ENCODE measurements around the gene PRRG4. TPM values are rescaled to one million over a fixed set of nuclear protein-coding genes. Genes with fewer than 3 reads are reported as not detected.

The PRRG4 gene
- total and polyA plus RNA-seq, 12 donors: 0.08 to 1.3 (median 0.32) TPM; not detected in 1

- Histone ChIP-seq H3K4me3 (no peak within 1 kb of the TSS), H3K27me3 (peaks cover 0 to 16% (median 4%) of the 10 kb centered on the region in 7 donors), H3K36me3 (no peaks in the 10 kb centered on the region), H3K27ac (no peak within 1 kb of the TSS), H3K4me1 (peaks cover 0 to 9% (median 0%) of the 10 kb centered on the region in 9 donors), H3K9me3 (no peaks in the 10 kb centered on the region)
- no peak for TF ChIP-seq CTCF (IDR thresholded peaks at IDR 0.05)
- ATAC-seq (no peak), DNase-seq (no peak)
- intact Hi-C loops (cut with DNase I): loop anchor here in 7 of 10 donors (5.0 to 10.0 kb wide), 5 partner anchors 80 to 472 kb away; no protein-coding TSS in a partner anchor
- 91 to 93% methylated on average over 12 of the region's 12 CpGs for WGBS, 2 donors
These were observed 35.3 kb upstream of the PRRG4 start, which contains the start of gene CCDC73 for GRCh38 chr11:32794439-32794838. TSS of gene CCDC73 (minus strand) at chr11:32794662. CDS start at chr11:32760243, 34,419 bp downstream.

GRCh38 chr11:32796425-32796824 lies 33.3 kb upstream of the PRRG4 start:
- Histone ChIP-seq H3K4me3 (no peak overlapping the region), H3K4me1 (peaks cover 0 to 9% (median 0%) of the 10 kb centered on the region in 9 donors), H3K27ac (no peak overlapping the region), H3K9me3 (no peaks in the 10 kb centered on the region), H3K27me3 (peaks cover 0 to 13% (median 0%) of the 10 kb centered on the region in 7 donors), H3K36me3 (no peaks in the 10 kb centered on the region)
- TF ChIP-seq CTCF (IDR thresholded peaks at IDR 0.05): no peak
- ATAC-seq: no peak
- WGBS, 2 donors: 71 to 85% methylated on average over 3 of the region's 3 CpGs
- intact Hi-C loops (cut with DNase I): loop anchor here in 4 of 10 donors (5.0 to 10.0 kb wide), 3 partner anchors 82 to 474 kb away; no protein-coding TSS in a partner anchor
- no peak for DNase-seq

GRCh38 chr11:32809313-32809712 lies 20.4 kb upstream of the PRRG4 start:
- peak; percentile 24 to 79 (median 68) for TF ChIP-seq CTCF (IDR thresholded peaks at IDR 0.05)
- no peaks in the 10 kb centered on the region for H3K4me1 ChIP-seq
- H3K9me3 ChIP-seq: no peaks in the 10 kb centered on the region
- WGBS, 2 donors: 13 to 26% methylated on average over 3 of the region's 3 CpGs
- DNase-seq (peak; percentile 30 to 62), ATAC-seq (peak in 6 of 8 donors; percentile 63 to 91 (median 79))
- no peak overlapping the region for H3K4me3 ChIP-seq
- H3K36me3 ChIP-seq: no peaks in the 10 kb centered on the region
- no peak overlapping the region for H3K27ac ChIP-seq
- H3K27me3 ChIP-seq: peaks cover 0 to 6% (median 0%) of the 10 kb centered on the region in 7 donors
- intact Hi-C loops (cut with DNase I): loop anchor here in 5 of 10 donors (2.0 to 10.0 kb wide), 4 partner anchors 253 to 258 kb away; no protein-coding TSS in a partner anchor

- Histone ChIP-seq H3K4me3 (no peak overlapping the region), H3K27ac (no peak overlapping the region), H3K36me3 (no peaks in the 10 kb centered on the region), H3K4me1 (peaks cover 0 to 14% (median 0%) of the 10 kb centered on the region in 9 donors), H3K27me3 (peaks cover 0 to 6% (median 0%) of the 10 kb centered on the region in 7 donors), H3K9me3 (no peaks in the 10 kb centered on the region)
- intact Hi-C loops (cut with DNase I): no loop called here
- 68 to 70% methylated on average over 4 of the region's 4 CpGs for WGBS, 2 donors
- TF ChIP-seq CTCF (IDR thresholded peaks at IDR 0.05): no peak
- ATAC-seq (peak in 1 of 8 donors; percentile 70), DNase-seq (no peak)
These were observed 12.4 kb upstream of the PRRG4 start for GRCh38 chr11:32817181-32817851.

All from heart right ventricle (tissue), 16 donors.